22Rv1 (cell line): Measurements from ENCODE around the gene PGD.
A peak's percentile ranks its signal among the peaks of the same experiment; 100 is the strongest.

Source experiments
- H3K27ac ChIP-seq: fragments of 450-650 bp; 2 replicates; pipeline ENCODE4 v1.5.1; 2017
- ZFX ChIP-seq: fragments of 450-650 bp; IDR thresholded peaks from 2 replicates; pipeline ENCODE4 v1.6.1; 2017; ENCODE audit warnings: antibody characterized with exemption, borderline replicate concordance
- TF ChIP-seq, protein P1 (sequence below): fragments of 450-650 bp; IDR thresholded peaks from 2 replicates; pipeline ENCODE4 v1.5.1; 2017; ENCODE audit warnings: mild to moderate bottlenecking

Gene PGD

DNA sequence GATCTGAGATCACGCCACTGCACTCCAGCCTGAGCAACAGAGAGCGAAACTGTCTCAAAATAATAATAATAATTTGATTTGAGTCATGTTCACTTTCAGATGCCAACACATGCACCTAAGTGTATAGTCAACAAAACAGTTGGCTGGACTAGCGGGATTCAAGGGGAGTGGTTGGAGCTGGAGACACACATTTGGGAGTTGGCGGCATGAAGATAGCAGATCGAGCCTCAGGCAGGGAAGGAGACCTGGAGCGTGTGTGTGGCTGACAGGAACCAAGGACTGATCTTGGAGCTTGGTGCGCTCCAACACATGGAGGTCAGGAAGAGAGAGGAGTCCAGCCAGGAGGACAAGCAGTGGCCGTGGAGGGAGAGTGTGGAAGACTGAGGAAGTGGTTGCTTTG, 14.6 kb upstream of the PGD start:
- no peak overlapping the region for H3K27ac ChIP-seq
- TF ChIP-seq ZFX: no peak
- TF ChIP-seq, protein P1, sequence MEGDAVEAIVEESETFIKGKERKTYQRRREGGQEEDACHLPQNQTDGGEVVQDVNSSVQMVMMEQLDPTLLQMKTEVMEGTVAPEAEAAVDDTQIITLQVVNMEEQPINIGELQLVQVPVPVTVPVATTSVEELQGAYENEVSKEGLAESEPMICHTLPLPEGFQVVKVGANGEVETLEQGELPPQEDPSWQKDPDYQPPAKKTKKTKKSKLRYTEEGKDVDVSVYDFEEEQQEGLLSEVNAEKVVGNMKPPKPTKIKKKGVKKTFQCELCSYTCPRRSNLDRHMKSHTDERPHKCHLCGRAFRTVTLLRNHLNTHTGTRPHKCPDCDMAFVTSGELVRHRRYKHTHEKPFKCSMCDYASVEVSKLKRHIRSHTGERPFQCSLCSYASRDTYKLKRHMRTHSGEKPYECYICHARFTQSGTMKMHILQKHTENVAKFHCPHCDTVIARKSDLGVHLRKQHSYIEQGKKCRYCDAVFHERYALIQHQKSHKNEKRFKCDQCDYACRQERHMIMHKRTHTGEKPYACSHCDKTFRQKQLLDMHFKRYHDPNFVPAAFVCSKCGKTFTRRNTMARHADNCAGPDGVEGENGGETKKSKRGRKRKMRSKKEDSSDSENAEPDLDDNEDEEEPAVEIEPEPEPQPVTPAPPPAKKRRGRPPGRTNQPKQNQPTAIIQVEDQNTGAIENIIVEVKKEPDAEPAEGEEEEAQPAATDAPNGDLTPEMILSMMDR: no peak

GRCh38 chr1:10386761-10387676, 11.8 kb upstream of the PGD start:
- TF ChIP-seq, protein P1: no peak
- TF ChIP-seq ZFX: no peak
- H3K27ac ChIP-seq: no peak overlapping the region

DNA sequence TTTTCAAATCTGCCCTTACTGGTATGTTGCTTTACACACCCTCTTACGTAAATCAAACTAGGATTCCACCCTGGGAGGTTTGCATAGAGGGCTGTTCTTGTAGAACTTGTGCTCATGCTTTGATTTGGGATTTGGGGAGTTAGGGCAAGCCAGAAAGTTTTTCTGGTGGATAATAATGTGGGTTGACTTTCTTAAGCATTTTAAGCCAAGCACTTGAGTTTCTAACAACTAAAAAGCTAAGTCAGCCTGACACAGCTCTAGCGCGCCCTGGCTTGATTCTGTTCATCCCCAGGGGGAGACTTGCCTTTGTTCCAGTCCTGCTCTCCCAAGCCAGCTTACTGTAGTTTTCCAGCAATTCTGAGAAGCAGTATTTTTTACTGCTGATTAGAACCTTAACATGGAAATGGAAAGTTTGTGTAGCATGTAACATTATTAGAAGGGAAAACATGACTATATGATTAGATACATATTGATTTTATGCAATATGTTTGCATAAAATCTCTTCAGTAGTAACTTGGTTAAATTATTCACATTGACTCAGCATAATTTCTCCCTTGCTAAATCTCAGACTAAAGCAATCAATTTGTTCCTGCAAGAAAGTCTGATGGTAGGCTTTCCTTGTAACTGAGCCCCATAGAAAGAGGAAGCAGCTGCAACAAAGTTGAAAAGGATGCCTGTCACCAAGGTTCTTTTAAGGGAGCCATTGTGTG, 11.0 kb upstream of the PGD start:
- no peak for TF ChIP-seq ZFX
- TF ChIP-seq, protein P1: no peak

DNA sequence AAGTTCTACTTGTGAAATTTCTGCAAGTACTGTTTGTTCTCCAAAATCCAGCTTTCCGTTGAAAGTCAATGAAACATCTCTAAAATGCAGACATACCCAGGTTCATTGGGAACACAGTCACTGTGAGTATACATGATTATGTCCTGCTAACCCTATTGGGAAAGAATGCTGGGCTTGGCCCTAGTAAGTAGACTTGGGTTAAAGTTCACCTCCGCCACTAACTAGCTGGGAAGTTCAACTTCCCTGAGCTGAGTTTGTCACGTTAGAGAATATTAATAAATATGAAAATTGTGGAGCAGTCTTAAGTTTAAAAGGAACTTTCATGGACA, 10.5 kb upstream of the PGD start:
- no peak overlapping the region for H3K27ac ChIP-seq
- TF ChIP-seq, protein P1: no peak
- TF ChIP-seq ZFX: no peak

More for the DNA sequence above, 11.0 kb upstream of the PGD start:
- H3K27ac ChIP-seq: no peak overlapping the region

DNA sequence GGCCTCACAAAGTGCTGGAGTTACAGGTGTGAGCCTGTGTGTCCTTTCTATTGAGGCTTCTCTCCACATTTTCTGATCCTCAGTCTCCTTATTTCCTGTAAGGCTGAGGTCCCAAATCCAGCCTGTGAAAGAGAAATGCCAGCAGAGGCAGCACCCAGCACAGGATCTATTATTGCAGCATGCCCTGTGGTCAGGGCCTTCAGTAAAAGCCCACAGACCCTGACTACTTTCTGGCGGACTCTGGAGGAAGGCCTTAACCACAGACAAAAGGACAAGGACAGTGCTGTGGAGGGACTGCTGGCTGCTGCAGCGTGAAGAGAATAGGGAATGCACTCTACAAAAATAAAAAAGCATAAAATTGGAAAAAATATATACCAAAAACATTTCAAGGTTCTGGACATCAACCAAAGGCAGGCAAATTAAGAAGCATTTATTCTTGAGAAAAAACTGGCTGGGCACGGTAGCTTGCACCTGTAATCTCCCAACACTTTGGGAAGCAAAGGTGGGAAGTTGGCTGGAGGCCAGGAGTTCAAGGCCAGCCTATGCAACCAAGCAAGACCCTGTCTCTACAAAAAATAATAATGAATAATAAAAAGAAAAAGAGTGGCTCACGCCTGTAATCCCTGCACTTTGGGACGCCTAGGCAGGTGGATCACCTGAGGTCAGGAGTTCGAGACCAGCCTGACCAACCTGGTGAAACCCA, 9.4 kb upstream of the PGD start:
- no peak for TF ChIP-seq ZFX
- TF ChIP-seq, protein P1: no peak
- H3K27ac ChIP-seq: no peak overlapping the region

GRCh38 chr1:10396870-10397269, 2.0 kb upstream of the PGD start:
- TF ChIP-seq, protein P1: no peak
- no peak for TF ChIP-seq ZFX
- no peak overlapping the region for H3K27ac ChIP-seq

DNA sequence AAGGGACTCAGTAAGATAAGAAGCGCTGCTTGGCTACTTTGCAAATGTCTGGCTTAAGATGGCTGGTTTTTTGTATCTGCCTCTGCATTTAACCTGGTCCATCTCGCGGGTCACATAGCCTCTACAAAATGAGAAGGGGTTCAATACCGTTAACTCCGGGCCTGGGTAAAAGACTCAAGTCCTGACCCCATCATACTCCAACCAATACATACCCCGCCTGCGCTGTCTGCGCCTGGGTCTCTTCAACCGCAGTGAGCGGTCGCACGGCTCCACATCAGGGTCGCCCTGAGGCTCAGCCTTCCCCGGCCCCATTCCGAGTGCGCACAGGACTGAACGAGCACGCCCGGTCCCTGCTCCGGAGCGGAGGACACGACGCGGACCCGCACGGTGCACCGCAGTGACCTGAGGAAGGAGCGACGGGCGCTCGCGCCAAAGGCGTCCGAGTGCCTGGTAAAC, 558 bp upstream of the PGD start:
- peak overlapping the region; percentile 97 for H3K27ac ChIP-seq
- TF ChIP-seq, protein P1: no peak
- no peak for TF ChIP-seq ZFX
